ENCODE measurements around the gene INPP4A. TPM values are rescaled to one million over a fixed set of nuclear protein-coding genes. Genes with fewer than 3 reads are reported as not detected.

Gene INPP4A
- polyA plus RNA-seq, 1 donor from 2014 or later: 51.4 TPM

GRCh38 chr2:98463988-98464771 is 19.5 kb downstream of the INPP4A start:
- Histone ChIP-seq H3K36me3 (ENCODE audit: insufficient read depth, low read length) (peaks cover 4% of the 10 kb centered on the region), H3F3A (ENCODE audit: insufficient read depth, low read length, poor library complexity, severe bottlenecking) (no peaks in the 10 kb centered on the region), H3K9ac (ENCODE audit: low read length) (no peak overlapping the region), H3K4me2 (ENCODE audit: low read length) (no peak overlapping the region), H3K9me2 (ENCODE audit: insufficient read depth, low read length) (no peaks in the 10 kb centered on the region), H4K20me1 (ENCODE audit: insufficient read depth) (no peaks in the 10 kb centered on the region), H3K9me3 (ENCODE audit: low read length) (no peaks in the 10 kb centered on the region), H2AFZ (ENCODE audit: low read depth, low read length) (no peak overlapping the region), H3K4me3 (ENCODE audit: low read length) (no peak overlapping the region), H3K79me2 (replicated peaks; ENCODE audit: insufficient read depth, low read length) (peaks cover 11% of the 10 kb centered on the region), H3K27ac (ENCODE audit: low read length) (no peak overlapping the region), H3K27me3 (ENCODE audit: insufficient read depth, low read depth, low read length) (no peaks in the 10 kb centered on the region)
- TF ChIP-seq TAF1 (IDR thresholded peaks at IDR 0.05; ENCODE audit: low read depth) (no peak), SMC3 (conservative IDR thresholded peaks at IDR 0.05; ENCODE audit: poor library complexity) (no peak), REST (IDR thresholded peaks at IDR 0.05; ENCODE audit: borderline replicate concordance) (no peak), POLR2AphosphoS5 (IDR thresholded peaks at IDR 0.05) (no peak), RAD21 (conservative IDR thresholded peaks at IDR 0.05) (no peak), MXI1 (conservative IDR thresholded peaks at IDR 0.05; ENCODE audit: poor library complexity, severe bottlenecking) (no peak), EP300 (conservative IDR thresholded peaks at IDR 0.05; ENCODE audit: poor library complexity, severe bottlenecking) (no peak), EZH2 (IDR thresholded peaks at IDR 0.05; ENCODE audit: borderline replicate concordance, insufficient read depth, low read length, poor library complexity, severe bottlenecking) (no peak), CTCF (IDR thresholded peaks at IDR 0.05; ENCODE audit: poor library complexity, severe bottlenecking) (no peak)

GRCh38 chr2:98464772-98465310 is 20.2 kb downstream of the INPP4A start:
- Histone ChIP-seq H3K36me3 (ENCODE audit: insufficient read depth, low read length) (peaks cover 4% of the 10 kb centered on the region), H3F3A (ENCODE audit: insufficient read depth, low read length, poor library complexity, severe bottlenecking) (no peaks in the 10 kb centered on the region), H3K9me3 (ENCODE audit: low read length) (no peaks in the 10 kb centered on the region), H3K4me3 (ENCODE audit: low read length) (no peak overlapping the region), H4K20me1 (ENCODE audit: insufficient read depth) (no peaks in the 10 kb centered on the region), H3K27me3 (ENCODE audit: insufficient read depth, low read depth, low read length) (no peaks in the 10 kb centered on the region), H3K27ac (ENCODE audit: low read length) (no peak overlapping the region), H3K79me2 (replicated peaks; ENCODE audit: insufficient read depth, low read length) (peaks cover 11% of the 10 kb centered on the region), H3K4me2 (ENCODE audit: low read length) (no peak overlapping the region), H3K9me2 (ENCODE audit: insufficient read depth, low read length) (no peaks in the 10 kb centered on the region), H3K9ac (ENCODE audit: low read length) (no peak overlapping the region), H2AFZ (ENCODE audit: low read depth, low read length) (no peak overlapping the region)
- no peak for TF ChIP-seq EP300 (conservative IDR thresholded peaks at IDR 0.05; ENCODE audit: poor library complexity, severe bottlenecking)
- no peak for TF ChIP-seq TAF1 (IDR thresholded peaks at IDR 0.05; ENCODE audit: low read depth)
- TF ChIP-seq EZH2 (IDR thresholded peaks at IDR 0.05; ENCODE audit: borderline replicate concordance, insufficient read depth, low read length, poor library complexity, severe bottlenecking): no peak
- no peak for TF ChIP-seq MXI1 (conservative IDR thresholded peaks at IDR 0.05; ENCODE audit: poor library complexity, severe bottlenecking)
- TF ChIP-seq CTCF (IDR thresholded peaks at IDR 0.05; ENCODE audit: poor library complexity, severe bottlenecking): no peak
- TF ChIP-seq REST (IDR thresholded peaks at IDR 0.05; ENCODE audit: borderline replicate concordance): no peak
- no peak for TF ChIP-seq RAD21 (conservative IDR thresholded peaks at IDR 0.05)
